Activated T-helper 2 cell treated with anti-CD3 and anti-CD28 coated beads, Interferon-gamma antibody, Interleukin-2, Interleukin-4, amounts not matched to agents 10 μg/mL and 5 μg/mL and 100 μg/mL, durations not matched to agents 14 hours and 24 hours and 36 hours (primary cell): Measurements from ENCODE around the gene HERPUD1. TPM values are rescaled to one million over a fixed set of nuclear protein-coding genes. Genes with fewer than 3 reads are reported as not detected.

Source experiments
- DNase-seq: peaks from one replicate; pipeline ENCODE4 v3.0.0; 2021; ENCODE audit warnings: low spot score
- H3K27ac Mint-ChIP-seq: one replicate; pipeline ENCODE4 v1.8.0; 2021; ENCODE audit warnings: mixed read lengths
- H3K27me3 Mint-ChIP-seq: one replicate; pipeline ENCODE4 v1.8.0; 2021; ENCODE audit warnings: low read depth, mixed read lengths
- H3K36me3 Mint-ChIP-seq: one replicate; pipeline ENCODE4 v1.8.0; 2021; ENCODE audit warnings: low read depth, mixed read lengths
- H3K4me1 Mint-ChIP-seq: one replicate; pipeline ENCODE4 v1.8.0; 2021; ENCODE audit warnings: low read depth, mixed read lengths
- H3K4me3 Mint-ChIP-seq: one replicate; pipeline ENCODE4 v1.8.0; 2021; ENCODE audit warnings: low read depth, mild to moderate bottlenecking, moderate library complexity, mixed read lengths
- H3K9me3 Mint-ChIP-seq: one replicate; pipeline ENCODE4 v1.8.0; 2021; ENCODE audit warnings: mixed read lengths
- intact Hi-C: fragments of 100-400 bp; cut with micrococcal nuclease; formaldehyde crosslinking; loops from one replicate; pipeline ENCODE4 v1.15.1; 2023
- total RNA-seq: library from RNA; stranded (reverse); gene quantifications from 2 replicates; pipeline ENCODE4 v1.2.3, GENCODE V29; 2022

The HERPUD1 gene
- total RNA-seq, 1 donor from 2014 or later = 175 TPM

GRCh38 chr16:56915336-56916119 lies 16.4 kb upstream of the HERPUD1 start:
- peaks cover 4% of the 10 kb centered on the region for H3K36me3 Mint-ChIP-seq
- H3K4me1 Mint-ChIP-seq = peaks cover 49% of the 10 kb centered on the region
- H3K9me3 Mint-ChIP-seq = no peaks in the 10 kb centered on the region
- intact Hi-C loops = loop anchor here (2.0 kb wide), 2 partner anchors 17 to 29 kb away; no protein-coding TSS in a partner anchor
- H3K27ac Mint-ChIP-seq = no peak overlapping the region
- no peak overlapping the region for H3K4me3 Mint-ChIP-seq
- DNase-seq = no peak
- H3K27me3 Mint-ChIP-seq = no peaks in the 10 kb centered on the region

DNA sequence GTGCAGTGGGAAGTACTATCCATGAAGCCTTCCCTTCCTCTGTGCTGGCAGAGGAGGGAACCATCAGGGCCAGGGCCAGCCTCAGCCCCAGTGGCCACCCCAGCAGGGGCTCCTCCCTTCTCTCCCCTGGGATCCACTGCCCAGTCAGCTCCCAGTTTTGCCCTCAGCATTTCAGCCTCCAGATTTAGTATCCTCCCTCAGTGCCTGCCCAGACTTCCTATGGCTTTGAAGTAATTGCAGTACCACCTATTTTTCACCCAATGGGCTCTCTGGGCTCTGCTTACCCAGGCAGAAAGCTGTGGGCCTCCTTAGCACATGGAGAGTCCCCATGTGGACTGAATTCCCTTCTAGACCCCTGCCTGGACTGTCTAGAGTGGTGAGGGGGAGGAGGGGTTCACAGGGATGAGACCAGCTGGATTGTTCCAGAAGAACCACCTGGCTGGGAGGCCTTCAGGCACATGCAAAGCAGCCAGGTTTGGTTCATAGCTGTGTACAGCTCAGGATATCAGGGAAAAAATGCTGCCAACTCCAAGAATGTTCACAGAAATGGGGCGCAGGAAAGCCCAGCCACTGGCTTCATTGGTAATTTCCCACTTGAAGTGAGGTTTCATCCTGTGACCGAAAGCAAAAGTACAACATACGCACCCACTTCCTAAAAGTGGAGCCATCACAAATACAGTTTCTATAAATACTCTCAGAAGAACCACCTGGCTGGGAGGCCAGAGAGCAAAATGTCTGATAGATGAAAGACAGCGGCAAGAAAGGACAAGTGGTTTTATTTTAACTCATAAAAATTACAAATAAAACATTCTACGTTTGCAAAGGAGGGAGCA lies 15.2 kb upstream of the HERPUD1 start:
- intact Hi-C loops = loop anchor here (2.0 kb wide), 2 partner anchors 18 to 28 kb away; no protein-coding TSS in a partner anchor
- peak overlapping the region; percentile 40 for H3K4me3 Mint-ChIP-seq
- DNase-seq = peak; percentile 39
- no peaks in the 10 kb centered on the region for H3K27me3 Mint-ChIP-seq
- peak overlapping the region; percentile 85 for H3K27ac Mint-ChIP-seq
- H3K9me3 Mint-ChIP-seq = no peaks in the 10 kb centered on the region
- H3K4me1 Mint-ChIP-seq = peaks cover 37% of the 10 kb centered on the region
- peaks cover 4% of the 10 kb centered on the region for H3K36me3 Mint-ChIP-seq

GRCh38 chr16:56918467-56919012 lies 13.4 kb upstream of the HERPUD1 start:
- H3K27ac Mint-ChIP-seq = no peak overlapping the region
- intact Hi-C loops = no loop called here
- H3K4me1 Mint-ChIP-seq = peaks cover 26% of the 10 kb centered on the region
- peaks cover 4% of the 10 kb centered on the region for H3K36me3 Mint-ChIP-seq
- DNase-seq = no peak
- no peak overlapping the region for H3K4me3 Mint-ChIP-seq
- H3K27me3 Mint-ChIP-seq = no peaks in the 10 kb centered on the region
- no peaks in the 10 kb centered on the region for H3K9me3 Mint-ChIP-seq

GRCh38 chr16:56919099-56919800 lies 12.7 kb upstream of the HERPUD1 start:
- DNase-seq = no peak
- Mint-ChIP-seq H3K27me3 (no peaks in the 10 kb centered on the region), H3K4me3 (no peak overlapping the region), H3K27ac (no peak overlapping the region), H3K36me3 (peaks cover 4% of the 10 kb centered on the region), H3K4me1 (peaks cover 26% of the 10 kb centered on the region), H3K9me3 (no peaks in the 10 kb centered on the region)
- intact Hi-C loops = no loop called here

- Mint-ChIP-seq H3K9me3 (no peaks in the 10 kb centered on the region), H3K4me3 (no peak overlapping the region), H3K27ac (no peak overlapping the region), H3K36me3 (peaks cover 4% of the 10 kb centered on the region), H3K4me1 (peaks cover 29% of the 10 kb centered on the region), H3K27me3 (no peaks in the 10 kb centered on the region)
- intact Hi-C loops = no loop called here
- DNase-seq = no peak
These were observed 10.4 kb upstream of the HERPUD1 start for GRCh38 chr16:56921571-56921970.

- intact Hi-C loops = no loop called here
- no peak overlapping the region for H3K4me3 Mint-ChIP-seq
These were observed 8.4 kb upstream of the HERPUD1 start for GRCh38 chr16:56923481-56924091.

DNA sequence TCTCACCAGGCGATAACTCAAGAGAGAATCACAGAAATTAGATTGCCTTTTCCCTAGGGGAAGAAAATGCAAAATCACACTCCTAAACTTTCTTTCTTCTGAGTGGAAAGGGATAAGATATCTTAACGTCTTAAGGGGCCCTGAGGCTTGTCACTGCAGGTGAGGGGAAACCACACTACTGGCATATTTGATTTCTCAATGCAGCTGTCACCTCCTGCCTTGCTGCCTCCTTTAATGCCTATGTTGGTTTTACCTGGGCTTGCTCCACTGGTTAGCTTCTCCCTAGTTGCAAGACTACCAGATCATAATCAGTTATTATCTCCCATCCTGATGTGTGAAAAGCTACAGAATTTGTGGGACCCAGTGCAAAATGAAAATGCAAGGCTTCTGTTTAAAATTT lies 4.5 kb upstream of the HERPUD1 start:
- no peak overlapping the region for H3K27ac Mint-ChIP-seq
- H3K4me1 Mint-ChIP-seq = peaks cover 12% of the 10 kb centered on the region
- intact Hi-C loops = no loop called here
- DNase-seq = no peak
- H3K36me3 Mint-ChIP-seq = peaks cover under 1% of the 10 kb centered on the region
- no peaks in the 10 kb centered on the region for H3K27me3 Mint-ChIP-seq
- H3K4me3 Mint-ChIP-seq = no peak overlapping the region
- H3K9me3 Mint-ChIP-seq = no peaks in the 10 kb centered on the region

More at GRCh38 chr16:56923481-56924091, 8.4 kb upstream of the HERPUD1 start:
- no peaks in the 10 kb centered on the region for H3K9me3 Mint-ChIP-seq
- H3K27me3 Mint-ChIP-seq = no peaks in the 10 kb centered on the region
- no peak for DNase-seq
- H3K27ac Mint-ChIP-seq = no peak overlapping the region
- H3K36me3 Mint-ChIP-seq = no peaks in the 10 kb centered on the region
- H3K4me1 Mint-ChIP-seq = peaks cover 14% of the 10 kb centered on the region

DNA sequence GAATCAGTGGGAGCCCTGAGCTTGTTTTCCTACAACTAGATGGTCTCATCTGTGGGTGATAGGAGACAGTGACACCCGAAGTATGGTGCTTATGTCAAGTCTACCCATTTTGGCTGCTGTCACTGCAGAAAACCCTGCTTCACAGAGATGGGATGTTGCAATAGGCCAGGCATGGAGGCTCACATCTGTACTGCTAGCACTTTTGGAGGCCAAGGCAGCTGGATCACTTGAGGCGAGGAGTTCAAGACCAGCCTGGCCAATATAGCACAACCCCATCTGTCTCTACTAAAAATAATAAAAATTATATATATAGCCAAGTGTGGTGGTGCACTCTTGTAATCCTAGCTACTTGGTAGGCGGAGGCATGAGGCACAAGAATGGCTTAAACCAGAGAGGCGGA lies 2.3 kb upstream of the HERPUD1 start:
- no peak overlapping the region for H3K4me3 Mint-ChIP-seq
- H3K4me1 Mint-ChIP-seq = peaks cover 19% of the 10 kb centered on the region
- peaks cover 22% of the 10 kb centered on the region for H3K36me3 Mint-ChIP-seq
- H3K27ac Mint-ChIP-seq = no peak overlapping the region
- intact Hi-C loops = loop anchor here (10.0 kb wide), 2 partner anchors 195 to 675 kb away; partner anchors contain the start of gene NUP93
- DNase-seq = no peak
- H3K27me3 Mint-ChIP-seq = no peaks in the 10 kb centered on the region
- no peaks in the 10 kb centered on the region for H3K9me3 Mint-ChIP-seq

DNA sequence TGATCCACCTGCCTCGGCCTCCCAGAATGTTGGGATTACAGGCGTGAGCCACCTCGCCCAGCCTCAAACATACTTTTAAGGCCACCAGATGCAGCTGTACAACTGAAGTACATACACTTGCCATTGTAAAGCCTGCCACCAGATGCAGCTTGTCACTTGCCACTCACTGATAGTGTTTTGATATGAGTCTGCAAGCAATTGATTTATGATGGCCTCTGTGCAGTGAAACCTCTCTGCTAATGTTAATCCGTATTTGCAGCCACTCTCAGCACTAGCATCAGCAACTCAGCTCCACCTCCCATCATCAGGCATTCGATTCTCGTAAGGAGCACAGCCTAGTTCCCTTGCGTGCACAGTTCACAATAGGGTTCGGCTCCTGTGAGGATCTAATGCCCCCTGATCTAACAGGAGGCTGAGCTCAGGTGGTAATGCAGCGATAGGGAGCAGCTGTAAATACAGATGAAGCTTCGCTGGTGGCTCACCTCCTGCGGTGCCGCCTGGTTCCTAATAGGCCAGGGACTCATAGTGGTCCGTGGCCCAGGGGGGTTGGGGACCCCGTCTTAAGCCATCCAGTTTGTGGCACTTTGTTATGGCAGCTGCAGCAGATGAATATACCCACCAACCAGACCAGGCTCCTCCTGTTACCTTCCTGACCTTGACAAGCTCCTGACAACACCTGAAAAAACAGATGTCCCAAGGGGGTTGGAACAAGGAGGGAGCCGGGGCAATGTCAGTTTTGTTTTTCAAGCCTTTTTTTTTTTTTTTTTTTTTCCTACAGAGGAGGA lies 1.3 kb upstream of the HERPUD1 start:
- H3K27me3 Mint-ChIP-seq = no peaks in the 10 kb centered on the region
- peak overlapping the region; percentile 97 for H3K27ac Mint-ChIP-seq
- H3K4me1 Mint-ChIP-seq = peaks cover 23% of the 10 kb centered on the region
- intact Hi-C loops = loop anchor here (10.0 kb wide), 2 partner anchors 196 to 674 kb away; partner anchors contain the start of gene NUP93
- peak overlapping the region; percentile 73 for H3K4me3 Mint-ChIP-seq
- peaks cover 33% of the 10 kb centered on the region for H3K36me3 Mint-ChIP-seq
- H3K9me3 Mint-ChIP-seq = no peaks in the 10 kb centered on the region
- DNase-seq = no peak

GRCh38 chr16:56931271-56931891 lies 561 bp upstream of the HERPUD1 start:
- Mint-ChIP-seq H3K36me3 (peaks cover 40% of the 10 kb centered on the region), H3K4me1 (peaks cover 28% of the 10 kb centered on the region), H3K27ac (peak overlapping the region; percentile 97), H3K27me3 (no peaks in the 10 kb centered on the region), H3K9me3 (no peaks in the 10 kb centered on the region), H3K4me3 (peak overlapping the region; percentile 73)
- intact Hi-C loops = loop anchor here (10.0 kb wide), 2 partner anchors 197 to 673 kb away; partner anchors contain the start of gene NUP93
- DNase-seq = no peak
